GM19023 (cell line): ENCODE results near the gene ZNF223.

Experiments used
- ATAC-seq: cut with Tn5 transposase; IDR thresholded peaks from one replicate; pipeline ENCODE4 v1.9.1; 2021; ENCODE audit warnings: mild to moderate bottlenecking, moderate library complexity; ENCODE audit not compliant: unreplicated experiment

The ZNF223 gene

GRCh38 chr19:44069415-44069814, 17.6 kb downstream of the ZNF223 start:
- ATAC-seq, result no peak

GRCh38 chr19:44071824-44072542, 20.1 kb downstream of the ZNF223 start, which contains the start of gene ZNF284:
Gene ZNF284, plus strand, starts transcription at chr19:44072159. Its CDS starts 4,231 bp downstream, at chr19:44076390.
- peak; percentile 89 for ATAC-seq

GRCh38 chr19:44072543-44073401, 20.9 kb downstream of the ZNF223 start:
- ATAC-seq, result no peak

GRCh38 chr19:44076325-44076724, 24.5 kb downstream of the ZNF223 start:
- no peak for ATAC-seq

GRCh38 chr19:44092108-44092507, 40.3 kb downstream of the ZNF223 start:
- no peak for ATAC-seq

- peak; percentile 81 for ATAC-seq
Observed at GRCh38 chr19:44093931-44094765, 42.3 kb downstream of the ZNF223 start, which contains the start of gene ZNF224. Gene ZNF224, plus strand, starts transcription at chr19:44094361. Its CDS starts 3,513 bp downstream, at chr19:44097874.

GRCh38 chr19:44107751-44108150, 55.9 kb downstream of the ZNF223 start:
- no peak for ATAC-seq

GRCh38 chr19:44109458-44109857, 57.6 kb downstream of the ZNF223 start:
- ATAC-seq, result no peak

- ATAC-seq, result no peak
Observed at GRCh38 chr19:44111910-44112463, 60.2 kb downstream of the ZNF223 start.

GRCh38 chr19:44112802-44113137, 60.9 kb downstream of the ZNF223 start:
- ATAC-seq, result no peak

GRCh38 chr19:44113138-44113783, 61.4 kb downstream of the ZNF223 start, which contains the start of gene ZNF225:
Gene ZNF225, plus strand, starts transcription at chr19:44113399. Its CDS starts 2,429 bp downstream, at chr19:44115828.
- ATAC-seq, result peak; percentile 95

- ATAC-seq, result peak; percentile 5
Observed at GRCh38 chr19:44113784-44114390, 62.1 kb downstream of the ZNF223 start.
